Spleen (tissue), 7 donors: Measurements from ENCODE around the gene STAG3.
"Not testable (repeated sequence)": the region's sequence is repeated elsewhere in the genome, so short reads cannot be mapped to it uniquely, and the experiment has no call there.

Experiments
- CTCF ChIP-seq, 11 experiments: fragments of 200-600 bp in 7 of 11; fragments of 450-650 bp in 4 of 11; sonication (generic) in 4 of 11; IDR thresholded peaks in 8 of 11; conservative IDR thresholded peaks in 3 of 11; 1 replicate in 7 of 11; 2 replicates in 4 of 11; pipeline versions ENCODE4 v1.4.0 to v1.8.0; 2016 to 2021; ENCODE audit warnings: antibody characterized with exemption in 11 of 11, inconsistent platforms in 4 of 11, mild to moderate bottlenecking in 1 of 11
- POLR2A ChIP-seq, 3 donors: fragments of 450-650 bp; IDR thresholded peaks; one replicate each; pipeline ENCODE4 v1.5.1; 2017; ENCODE audit warnings: antibody characterized with exemption in 3 of 3, mild to moderate bottlenecking in 1 of 3
- POLR2AphosphoS5 ChIP-seq, 3 donors: sonication (generic); formaldehyde crosslinking; IDR thresholded peaks; one replicate each; pipeline ENCODE4 v1.5.1; 2017; ENCODE audit warnings: antibody characterized with exemption in 3 of 3
- donor health status: DM: no; HTN: no; CAD: no; lungs with moderate emphysema.
- donor health status: DM: no; HTN: no; CAD: no.
- donor health status: DM: no; HTN: no; CAD: no.

GRCh38 chr7:100195901-100196322 lies 18.2 kb downstream of the STAG3 start:
- TF ChIP-seq CTCF (IDR thresholded peaks at IDR 0.05 in 8 of 11, conservative IDR thresholded peaks at IDR 0.05 in 3 of 11); POLR2A (IDR thresholded peaks at IDR 0.05); POLR2AphosphoS5 (IDR thresholded peaks at IDR 0.05): not testable (repeated sequence)
